ENCODE data around the gene SCN4A. TPM values are rescaled to one million over a fixed set of nuclear protein-coding genes. Genes with fewer than 3 reads are reported as not detected.
"Not testable (repeated sequence)": the region's sequence is repeated elsewhere in the genome, so short reads cannot be mapped to it uniquely, and the experiment has no call there.

The SCN4A gene
- total RNA-seq, 1 donor from 2014 or later: 0.10 TPM

- Mint-ChIP-seq H3K36me3 (ENCODE audit: insufficient read depth) (no peaks in the 10 kb centered on the region), H3K4me3 (ENCODE audit: low read depth) (no peak overlapping the region), H3K9me3 (ENCODE audit: low read depth) (no peaks in the 10 kb centered on the region), H3K4me1 (ENCODE audit: low read depth) (no peaks in the 10 kb centered on the region), H3K27ac (no peak overlapping the region), H3K27me3 (peaks cover 53% of the 10 kb centered on the region)
- no peak for DNase-seq (ENCODE audit: low spot score, unreplicated experiment)
- TF ChIP-seq CTCF (IDR thresholded peaks at IDR 0.05; ENCODE audit: unreplicated experiment): no peak
These were observed 58.2 kb downstream of the SCN4A start for GRCh38 chr17:63914471-63914870.

GRCh38 chr17:63911657-63912100, 61.0 kb downstream of the SCN4A start:
- peaks cover 56% of the 10 kb centered on the region for H3K27me3 Mint-ChIP-seq
- no peak overlapping the region for H3K4me3 Mint-ChIP-seq (ENCODE audit: low read depth)
- no peaks in the 10 kb centered on the region for H3K4me1 Mint-ChIP-seq (ENCODE audit: low read depth)
- TF ChIP-seq CTCF (IDR thresholded peaks at IDR 0.05; ENCODE audit: unreplicated experiment): peak; percentile 84
- no peaks in the 10 kb centered on the region for H3K9me3 Mint-ChIP-seq (ENCODE audit: low read depth)
- H3K36me3 Mint-ChIP-seq (ENCODE audit: insufficient read depth): no peaks in the 10 kb centered on the region
- no peak overlapping the region for H3K27ac Mint-ChIP-seq
- DNase-seq (ENCODE audit: low spot score, unreplicated experiment): peak; percentile 63

GRCh38 chr17:63911041-63911635, 61.6 kb downstream of the SCN4A start, which contains the start of gene CSHL1:
TSS of gene CSHL1 (minus strand) at chr17:63911258. CDS start at chr17:63911196, 62 bp downstream.
- TF ChIP-seq CTCF (IDR thresholded peaks at IDR 0.05; ENCODE audit: unreplicated experiment): no peak
- H3K9me3 Mint-ChIP-seq (ENCODE audit: low read depth): no peaks in the 10 kb centered on the region
- H3K27me3 Mint-ChIP-seq: peaks cover 51% of the 10 kb centered on the region
- H3K36me3 Mint-ChIP-seq (ENCODE audit: insufficient read depth): no peaks in the 10 kb centered on the region
- no peak for DNase-seq (ENCODE audit: low spot score, unreplicated experiment)
- no peak within 1 kb of the TSS for H3K27ac Mint-ChIP-seq
- no peak within 1 kb of the TSS for H3K4me3 Mint-ChIP-seq (ENCODE audit: low read depth)
- H3K4me1 Mint-ChIP-seq (ENCODE audit: low read depth): no peaks in the 10 kb centered on the region

- Mint-ChIP-seq H3K9me3 (ENCODE audit: low read depth) (no peaks in the 10 kb centered on the region), H3K36me3 (ENCODE audit: insufficient read depth) (no peaks in the 10 kb centered on the region), H3K4me1 (ENCODE audit: low read depth) (no peaks in the 10 kb centered on the region), H3K27me3 (peaks cover 45% of the 10 kb centered on the region), H3K4me3 (ENCODE audit: low read depth) (no peak overlapping the region), H3K27ac (no peak overlapping the region)
- TF ChIP-seq CTCF (IDR thresholded peaks at IDR 0.05; ENCODE audit: unreplicated experiment): no peak
- no peak for DNase-seq (ENCODE audit: low spot score, unreplicated experiment)
These were observed 62.6 kb downstream of the SCN4A start for GRCh38 chr17:63910096-63910495.

- not testable (repeated sequence) for H3K4me3 Mint-ChIP-seq (ENCODE audit: low read depth); H3K9me3 Mint-ChIP-seq (ENCODE audit: low read depth); DNase-seq (ENCODE audit: low spot score, unreplicated experiment); H3K4me1 Mint-ChIP-seq (ENCODE audit: low read depth); H3K27ac Mint-ChIP-seq; H3K36me3 Mint-ChIP-seq (ENCODE audit: insufficient read depth)
- peaks cover 45% of the 10 kb centered on the region for H3K27me3 Mint-ChIP-seq
These were observed 63.1 kb downstream of the SCN4A start for GRCh38 chr17:63909586-63909985.

GRCh38 chr17:63907161-63907778, 65.4 kb downstream of the SCN4A start:
- not testable (repeated sequence) for H3K4me3 Mint-ChIP-seq (ENCODE audit: low read depth); DNase-seq (ENCODE audit: low spot score, unreplicated experiment); H3K27ac Mint-ChIP-seq; H3K36me3 Mint-ChIP-seq (ENCODE audit: insufficient read depth); H3K4me1 Mint-ChIP-seq (ENCODE audit: low read depth); H3K9me3 Mint-ChIP-seq (ENCODE audit: low read depth)
- H3K27me3 Mint-ChIP-seq: peaks cover 46% of the 10 kb centered on the region
- TF ChIP-seq CTCF (IDR thresholded peaks at IDR 0.05; ENCODE audit: unreplicated experiment): peak; percentile 40

- H3K27me3 Mint-ChIP-seq: peaks cover 38% of the 10 kb centered on the region
- not testable (repeated sequence) for H3K4me1 Mint-ChIP-seq (ENCODE audit: low read depth); H3K4me3 Mint-ChIP-seq (ENCODE audit: low read depth); H3K27ac Mint-ChIP-seq; DNase-seq (ENCODE audit: low spot score, unreplicated experiment); H3K9me3 Mint-ChIP-seq (ENCODE audit: low read depth); H3K36me3 Mint-ChIP-seq (ENCODE audit: insufficient read depth)
These were observed 67.9 kb downstream of the SCN4A start for GRCh38 chr17:63904796-63905195.
